ENCODE measurements around the gene RAB21.
"Not testable (repeated sequence)": the region's sequence is repeated elsewhere in the genome, so short reads cannot be mapped to it uniquely, and the experiment has no call there.

GRCh38 chr12:71761354-71761753 lies 6.7 kb downstream of the RAB21 start:
- TF ChIP-seq CTCF (IDR thresholded peaks at IDR 0.05; ENCODE audit: low read depth, low read length, poor library complexity, severe bottlenecking); EZH2phosphoT487 (IDR thresholded peaks at IDR 0.05; ENCODE audit: borderline replicate concordance, low read length): not testable (repeated sequence)

Data from DOHH2 (cell line).